Medulla oblongata (tissue), 1 donor: ENCODE measurements around the gene MYO18B.

Experiments
- DNase-seq: peaks from one replicate; pipeline ENCODE4 v3.0.0-alpha.2; 2015; ENCODE audit errors: extremely low spot score

The MYO18B gene

GRCh38 chr22:26047516-26047915 is 305.5 kb downstream of the MYO18B start:
- DNase-seq: no peak

GRCh38 chr22:26047920-26048319 is 305.9 kb downstream of the MYO18B start:
- no peak for DNase-seq

GRCh38 chr22:26050079-26050478 is 308.1 kb downstream of the MYO18B start:
- no peak for DNase-seq

- no peak for DNase-seq
These were observed 311.8 kb downstream of the MYO18B start for GRCh38 chr22:26053737-26054316.

DNA sequence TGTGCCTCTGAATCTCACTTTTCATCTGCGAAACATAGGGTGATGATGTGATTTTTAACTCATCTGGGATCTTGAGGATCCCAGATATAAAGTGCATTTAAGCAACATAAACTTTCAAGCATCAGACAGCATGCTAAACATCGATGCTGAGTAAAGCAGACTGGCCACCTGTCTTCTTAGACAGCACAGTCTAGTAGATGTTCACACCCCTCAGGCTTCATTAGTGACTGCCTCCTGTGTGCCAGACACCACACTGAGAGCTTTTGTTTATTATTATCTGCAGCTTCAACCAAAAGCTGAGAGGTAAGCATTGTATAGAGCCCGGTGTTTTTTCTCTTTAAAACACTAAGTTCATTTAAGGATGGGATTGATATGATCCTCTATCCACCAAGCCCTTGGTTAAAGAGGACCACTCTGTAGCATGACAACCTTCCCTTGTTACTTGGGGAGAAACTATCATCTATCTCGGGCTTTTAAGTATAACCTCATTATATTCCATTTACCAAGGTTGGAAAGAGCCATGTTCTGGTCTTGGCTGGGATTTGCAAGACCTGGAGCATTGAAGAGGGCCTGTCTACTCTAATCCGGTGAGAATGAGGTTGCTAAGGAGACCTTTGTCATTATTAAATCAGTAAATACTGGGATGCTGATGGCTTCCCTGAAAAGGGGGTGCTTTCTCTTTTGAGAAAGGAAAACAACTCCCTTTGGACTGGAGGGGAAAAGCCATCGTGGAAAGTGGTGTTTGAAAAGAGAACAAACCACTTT is 313.0 kb downstream of the MYO18B start:
- no peak for DNase-seq

GRCh38 chr22:26055693-26056092 is 313.7 kb downstream of the MYO18B start:
- DNase-seq: no peak

DNA sequence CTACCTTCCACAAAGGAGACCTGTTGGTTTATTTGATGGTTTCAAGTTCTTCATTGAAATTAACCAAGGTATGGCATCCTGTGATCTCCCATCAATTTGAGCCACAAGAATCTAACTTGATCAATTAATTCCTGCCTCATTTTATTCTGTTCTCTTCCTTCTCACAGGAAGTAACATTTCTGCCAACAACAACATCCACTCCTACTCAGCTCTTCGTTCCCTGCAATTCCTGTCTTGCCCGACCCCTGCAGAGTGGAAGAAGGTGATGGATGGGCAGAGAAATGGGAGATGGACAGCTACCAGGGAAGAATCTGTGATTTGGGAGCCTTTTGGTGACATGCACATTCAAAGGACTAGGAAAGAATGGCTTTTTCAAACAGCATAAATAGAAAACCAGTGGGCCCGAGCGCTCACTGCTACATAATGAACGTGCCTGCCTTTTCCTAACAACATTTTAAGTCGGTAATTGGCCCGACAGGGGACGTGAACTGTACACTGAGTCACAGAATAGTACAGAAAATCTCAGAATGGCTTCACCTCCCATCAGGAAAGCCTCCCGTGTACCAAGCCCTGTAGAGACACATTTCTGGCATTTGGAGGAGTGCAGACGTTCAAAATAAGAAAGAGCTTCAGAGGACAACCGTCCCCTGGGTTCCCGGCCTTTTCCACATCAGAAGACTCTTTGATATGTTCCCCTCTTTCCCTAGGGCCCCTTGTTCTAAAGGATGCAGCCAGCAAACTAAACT is 314.6 kb downstream of the MYO18B start:
- DNase-seq: no peak

GRCh38 chr22:26057731-26058130 is 315.7 kb downstream of the MYO18B start:
- DNase-seq: no peak

- no peak for DNase-seq
These were observed 322.1 kb downstream of the MYO18B start for GRCh38 chr22:26064048-26064447.

GRCh38 chr22:26065847-26066246 is 323.9 kb downstream of the MYO18B start:
- DNase-seq: no peak

GRCh38 chr22:26066534-26066933 is 324.5 kb downstream of the MYO18B start:
- peak; percentile 10 for DNase-seq

GRCh38 chr22:26068571-26068970 is 326.6 kb downstream of the MYO18B start:
- no peak for DNase-seq

DNA sequence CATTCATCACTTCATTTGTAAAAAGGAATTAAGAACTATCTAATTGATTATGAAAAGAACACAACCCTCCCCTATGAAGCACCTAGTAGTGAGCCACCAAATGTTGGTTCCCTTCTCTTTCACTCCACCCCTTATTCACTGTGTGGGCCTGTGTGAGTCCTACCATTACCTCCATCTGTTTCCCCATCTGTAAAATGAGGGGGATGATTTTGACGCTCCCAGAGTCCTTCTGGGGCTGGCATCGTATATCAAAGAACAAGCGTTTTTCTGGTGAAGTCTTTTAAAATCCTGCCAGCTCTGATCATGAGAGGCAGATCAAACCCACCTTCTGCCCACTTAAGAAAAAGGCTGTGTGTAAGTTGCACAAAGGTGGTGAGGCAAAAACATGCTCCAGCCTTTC is 330.6 kb downstream of the MYO18B start:
- DNase-seq: no peak

DNA sequence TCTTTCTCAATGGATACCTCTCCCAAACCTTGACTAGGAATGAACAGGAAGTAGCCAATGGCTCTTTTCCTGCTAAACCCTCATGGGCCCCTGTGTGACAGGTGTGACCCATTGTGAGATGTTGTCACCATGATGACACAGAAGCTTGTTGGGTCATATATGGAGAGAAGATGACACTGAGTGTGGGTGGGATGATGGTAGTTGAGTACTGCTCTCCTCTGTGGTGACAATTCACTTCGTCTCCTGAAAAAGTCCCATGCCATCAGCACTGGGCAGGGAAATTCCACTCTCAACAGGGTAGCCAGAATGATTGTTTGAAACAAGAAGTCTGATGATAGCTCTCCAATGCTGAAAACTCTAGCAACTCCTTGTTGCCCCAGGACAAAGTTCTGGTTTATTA is 333.3 kb downstream of the MYO18B start:
- DNase-seq: no peak

DNA sequence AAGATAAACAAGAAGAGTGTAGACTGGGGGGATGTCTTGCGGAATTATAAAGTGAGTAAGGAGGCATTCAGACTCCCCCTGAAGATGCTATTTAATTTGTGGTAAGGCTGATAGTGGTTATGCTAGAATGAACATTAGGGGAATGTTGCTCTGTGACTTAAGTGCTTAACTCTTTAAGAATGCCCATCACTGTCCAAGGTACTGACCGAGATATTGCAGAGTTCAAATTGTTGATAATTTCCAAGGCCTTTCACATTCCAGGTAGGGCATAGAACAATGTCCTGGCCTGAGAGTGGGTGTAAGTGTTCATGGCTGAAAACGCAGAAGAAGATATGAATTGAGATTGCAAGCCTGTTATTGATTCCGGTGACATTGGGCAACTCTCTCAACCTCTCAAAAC is 337.0 kb downstream of the MYO18B start:
- DNase-seq: no peak
